ENCODE measurements around the gene BCAS1.

DNA sequence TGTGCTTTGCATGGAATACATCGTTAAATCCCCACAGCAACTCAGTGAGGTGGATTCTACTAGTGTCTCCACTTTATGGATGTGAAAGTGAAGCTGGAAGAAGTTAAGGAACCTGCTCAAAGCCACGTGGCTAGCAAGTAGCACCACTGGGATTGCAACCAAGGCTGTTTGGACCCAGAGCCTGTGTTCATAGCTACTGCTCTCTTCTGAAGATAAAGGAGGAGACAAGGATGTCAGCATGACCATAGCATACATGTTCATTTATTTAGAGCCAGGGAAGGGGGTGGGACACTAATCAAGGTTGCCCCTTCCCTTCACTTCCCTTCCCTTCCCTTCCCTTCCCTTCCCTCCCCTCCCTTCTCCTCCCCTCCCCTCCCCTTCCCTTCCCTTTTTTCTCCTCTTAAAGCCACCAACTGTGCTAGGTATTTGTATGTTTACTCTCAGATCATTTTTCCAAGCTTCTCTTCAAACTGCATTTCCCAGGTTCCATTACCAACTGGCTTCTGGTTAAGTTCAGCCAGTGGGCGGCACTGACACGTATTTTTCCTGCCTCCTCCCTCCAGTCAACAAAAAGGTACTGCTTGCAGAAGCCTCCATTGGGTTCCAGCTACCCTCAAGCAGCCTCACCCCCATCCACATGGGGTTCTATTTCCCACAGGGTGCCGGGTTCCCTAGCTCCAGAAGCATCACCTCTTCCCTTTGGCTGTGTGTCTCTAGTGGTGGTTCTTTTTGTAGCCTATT is 134.9 kb downstream of the BCAS1 start:
- TF ChIP-seq, protein P1, sequence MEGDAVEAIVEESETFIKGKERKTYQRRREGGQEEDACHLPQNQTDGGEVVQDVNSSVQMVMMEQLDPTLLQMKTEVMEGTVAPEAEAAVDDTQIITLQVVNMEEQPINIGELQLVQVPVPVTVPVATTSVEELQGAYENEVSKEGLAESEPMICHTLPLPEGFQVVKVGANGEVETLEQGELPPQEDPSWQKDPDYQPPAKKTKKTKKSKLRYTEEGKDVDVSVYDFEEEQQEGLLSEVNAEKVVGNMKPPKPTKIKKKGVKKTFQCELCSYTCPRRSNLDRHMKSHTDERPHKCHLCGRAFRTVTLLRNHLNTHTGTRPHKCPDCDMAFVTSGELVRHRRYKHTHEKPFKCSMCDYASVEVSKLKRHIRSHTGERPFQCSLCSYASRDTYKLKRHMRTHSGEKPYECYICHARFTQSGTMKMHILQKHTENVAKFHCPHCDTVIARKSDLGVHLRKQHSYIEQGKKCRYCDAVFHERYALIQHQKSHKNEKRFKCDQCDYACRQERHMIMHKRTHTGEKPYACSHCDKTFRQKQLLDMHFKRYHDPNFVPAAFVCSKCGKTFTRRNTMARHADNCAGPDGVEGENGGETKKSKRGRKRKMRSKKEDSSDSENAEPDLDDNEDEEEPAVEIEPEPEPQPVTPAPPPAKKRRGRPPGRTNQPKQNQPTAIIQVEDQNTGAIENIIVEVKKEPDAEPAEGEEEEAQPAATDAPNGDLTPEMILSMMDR (IDR thresholded peaks at IDR 0.05), result no peak
- no peak for TF ChIP-seq POLR2A (IDR thresholded peaks at IDR 0.05)

Measured in adrenal gland (tissue), 5 donors.